Hindlimb muscle (tissue), 1 donor: Measurements from ENCODE around the gene NAA25. TPM values are rescaled to one million over a fixed set of nuclear protein-coding genes. Genes with fewer than 3 reads are reported as not detected.

Source experiments
- polyA plus RNA-seq: library from polyadenylated mRNA; unstranded; fragments of 120-200 nt; gene quantifications from one replicate; pipeline ENCODE4 v1.2.1, GENCODE V29; 2013; ENCODE audit not compliant: insufficient read length

The NAA25 gene
- polyA plus RNA-seq, 1 donor = 23.2 TPM

Other genes with a start within 250 kb of the NAA25 start
- 12.1 TPM for gene TMEM116, start 95.6 kb downstream of the NAA25 start, polyA plus RNA-seq
- gene ERP29, start 95.4 kb downstream of the NAA25 start, polyA plus RNA-seq = 63.5 TPM
- 21.2 TPM for gene TRAFD1, start 16.8 kb upstream of the NAA25 start, polyA plus RNA-seq